NOMO-1 (cell line): ENCODE data around the gene AATF.
A peak's percentile ranks its signal among the peaks of the same experiment; 100 is the strongest.

Experiments used
- DNase-seq, 2 experiments: peaks; one replicate each; lab custom pipeline; 2025; ENCODE audit not compliant: unreplicated experiment in 2 of 2; lab: John Stamatoyannopoulos, UW

AATF gene

GRCh38 chr17:37098910-37099664 is 150.3 kb downstream of the AATF start:
- DNase-seq, result no peak

- peak; percentile 42 to 63 for DNase-seq
Observed at GRCh38 chr17:37100231-37100630, 151.5 kb downstream of the AATF start.

- DNase-seq, result no peak
Observed at GRCh38 chr17:37101306-37101705, 152.6 kb downstream of the AATF start.

GRCh38 chr17:37103231-37103630 is 154.5 kb downstream of the AATF start:
- DNase-seq, result no peak

GRCh38 chr17:37106049-37106448 is 157.3 kb downstream of the AATF start:
- no peak for DNase-seq
